CD14-positive monocyte (primary cell): Measurements from ENCODE around the gene ITGAV. TPM values are rescaled to one million over a fixed set of nuclear protein-coding genes. Genes with fewer than 3 reads are reported as not detected.

ENCODE experiments used
- DNase-seq, 3 donors: peaks; one replicate each; pipeline ENCODE4 v3.0.0-alpha.2; 2011 to 2022
- H2AFZ ChIP-seq: 2 replicates; pipeline ENCODE4 v1.6.0; 2012; ENCODE audit warnings: mild to moderate bottlenecking, low read depth, low read length, inconsistent platforms; ENCODE audit not compliant: insufficient read depth, poor library complexity, severe bottlenecking
- H3K27ac ChIP-seq, 2 donors: 1 replicate in 1 of 2; 2 replicates in 1 of 2; pipeline ENCODE4 v1.5.1; 2012 to 2013; ENCODE audit warnings: low read length in 2 of 2, control low read depth in 1 of 2, inconsistent platforms in 1 of 2, low read depth in 1 of 2, mild to moderate bottlenecking in 1 of 2
- H3K27me3 ChIP-seq, 2 donors: one replicate each; pipeline versions ENCODE4 v1.6.0 to v1.6.1; 2011 to 2013; ENCODE audit warnings: low read length in 2 of 2; ENCODE audit not compliant: control insufficient read depth in 2 of 2, insufficient read depth in 2 of 2
- H3K36me3 ChIP-seq, 2 donors: replicated peaks in 1 of 2; 1 replicate in 1 of 2; 2 replicates in 1 of 2; pipeline versions ENCODE4 v1.5.1 to v1.6.1; 2012 to 2013; ENCODE audit warnings: low read length in 2 of 2, control low read depth in 1 of 2, inconsistent platforms in 1 of 2, mild to moderate bottlenecking in 1 of 2; ENCODE audit not compliant: insufficient read depth in 2 of 2, control insufficient read depth in 1 of 2
- H3K4me1 ChIP-seq, 2 donors: 1 replicate in 1 of 2; 2 replicates in 1 of 2; pipeline versions ENCODE4 v1.5.1 to v1.6.1; 2012 to 2013; ENCODE audit warnings: low read length in 2 of 2, control low read depth in 1 of 2, inconsistent platforms in 1 of 2, mild to moderate bottlenecking in 1 of 2, moderate library complexity in 1 of 2; ENCODE audit not compliant: insufficient read depth in 2 of 2, control insufficient read depth in 1 of 2
- H3K4me2 ChIP-seq: replicated peaks from 2 replicates; pipeline ENCODE3; 2012; ENCODE audit warnings: low read length, moderate library complexity, mild to moderate bottlenecking; ENCODE audit not compliant: poor library complexity, severe bottlenecking; ENCODE audit errors: extremely low read depth
- H3K4me3 ChIP-seq, 3 experiments: fragments of 200-600 bp in 1 of 3; sonication (generic) in 1 of 3; replicated peaks in 1 of 3; 1 replicate in 2 of 3; 2 replicates in 1 of 3; pipeline ENCODE4 v1.5.1; 2011 to 2013; ENCODE audit warnings: low read length in 3 of 3, mild to moderate bottlenecking in 3 of 3, control low read depth in 2 of 3, low read depth in 2 of 3, inconsistent platforms in 1 of 3, moderate library complexity in 1 of 3
- H3K79me2 ChIP-seq: 2 replicates; pipeline ENCODE4 v1.6.0; 2012; ENCODE audit warnings: mild to moderate bottlenecking, control low read depth, inconsistent platforms, low read length, moderate library complexity; ENCODE audit not compliant: insufficient read depth
- H3K9ac ChIP-seq: 2 replicates; pipeline ENCODE4 v1.6.0; 2017; ENCODE audit warnings: low read length, mild to moderate bottlenecking; ENCODE audit not compliant: insufficient read depth, poor library complexity, severe bottlenecking
- H3K9me3 ChIP-seq, 2 donors: replicated peaks in 1 of 2; 1 replicate in 1 of 2; 2 replicates in 1 of 2; pipeline versions ENCODE4 v1.5.1 to v1.6.1; 2012 to 2013; ENCODE audit warnings: low read length in 2 of 2, control low read depth in 1 of 2; ENCODE audit not compliant: control insufficient read depth in 1 of 2, insufficient read depth in 1 of 2
- H4K20me1 ChIP-seq: 2 replicates; pipeline ENCODE4 v1.6.0; 2012; ENCODE audit warnings: mild to moderate bottlenecking, low read length, control low read depth, moderate library complexity; ENCODE audit not compliant: insufficient read depth
- H3K27ac Mint-ChIP-seq, 7 donors: one replicate each; pipeline ENCODE4 v1.8.0; 2020; ENCODE audit warnings: mild to moderate bottlenecking in 7 of 7, mixed read lengths in 7 of 7, moderate library complexity in 6 of 7, inconsistent platforms in 2 of 7
- H3K27me3 Mint-ChIP-seq, 3 donors: one replicate each; pipeline ENCODE4 v1.8.0; 2021 to 2022; ENCODE audit warnings: low read depth in 3 of 3, mild to moderate bottlenecking in 3 of 3, mixed read lengths in 3 of 3, moderate library complexity in 3 of 3, inconsistent platforms in 1 of 3
- H3K36me3 Mint-ChIP-seq, 2 donors: one replicate each; pipeline ENCODE4 v1.8.0; 2020; ENCODE audit warnings: mixed read lengths in 2 of 2, inconsistent platforms in 1 of 2, mild to moderate bottlenecking in 1 of 2
- H3K4me1 Mint-ChIP-seq: one replicate; pipeline ENCODE4 v1.8.0; 2020; ENCODE audit warnings: mild to moderate bottlenecking, mixed read lengths
- H3K4me3 Mint-ChIP-seq, 2 donors: one replicate each; pipeline ENCODE4 v1.8.0; 2020; ENCODE audit warnings: mild to moderate bottlenecking in 2 of 2, mixed read lengths in 2 of 2, moderate library complexity in 1 of 2
- H3K9me3 Mint-ChIP-seq, 7 donors: one replicate each; pipeline ENCODE4 v1.8.0; 2020 to 2022; ENCODE audit warnings: mixed read lengths in 7 of 7, mild to moderate bottlenecking in 6 of 7, moderate library complexity in 6 of 7, inconsistent platforms in 2 of 7
- WGBS: methylation state at CpG from one replicate; pipeline ENCODE4 v1.1.5; 2013; ENCODE audit warnings: missing lambda C conversion rate; ENCODE audit not compliant: insufficient coverage; 5-methylcytosine and 5-hydroxymethylcytosine counted together
- intact Hi-C, 2 donors: fragments of 100-400 bp; cut with micrococcal nuclease; formaldehyde crosslinking; loops; one replicate each; pipeline versions ENCODE4 v1.15.0 to v1.15.1; 2023
- polyA plus RNA-seq, 3 donors: library from polyadenylated mRNA; depleted of rRNA in 1 of 3; unstranded in 2 of 3; stranded (reverse) in 1 of 3; fragments of 300-500 nt in 2 of 3; fragments of >200 nt in 1 of 3; fragmentation: Illumina TruSeq in 2 of 3; gene quantifications; 1 replicate in 2 of 3; 2 replicates in 1 of 3; pipeline ENCODE4 v1.2.3, GENCODE V29; 2012 to 2021
- TF ChIP-seq, protein P1 (sequence below): fragments of 200-600 bp; IDR thresholded peaks from one replicate; pipeline ENCODE4 v1.8.0; 2022; ENCODE audit warnings: antibody characterized with exemption, mild to moderate bottlenecking

The ITGAV gene
- polyA plus RNA-seq, 3 donors = 4.9 to 8.2 (median 6.0) TPM

DNA sequence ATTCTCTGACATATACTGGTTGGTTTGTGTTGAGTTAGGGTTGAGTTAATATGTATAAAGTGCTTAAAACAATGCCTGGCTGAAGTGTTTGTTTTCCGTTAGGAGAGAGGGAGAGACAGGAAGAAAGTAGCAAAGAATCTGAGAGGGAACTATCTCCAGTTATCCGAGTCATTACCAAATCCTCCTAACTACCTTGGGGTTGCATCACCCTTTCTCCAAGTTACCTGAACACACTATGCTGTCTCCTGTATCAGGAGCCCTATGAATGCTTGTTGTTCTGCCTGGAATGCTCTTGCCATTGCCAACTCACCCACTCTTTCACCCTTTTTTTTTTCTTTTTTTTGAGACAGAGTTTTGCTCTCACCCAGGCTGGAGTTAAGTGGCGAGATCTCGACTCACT is 47.9 kb upstream of the ITGAV start:
- Histone ChIP-seq H3K9ac (no peak overlapping the region), H3K27ac (no peak overlapping the region), H3K4me1 (no peaks in the 10 kb centered on the region), H2AFZ (no peak overlapping the region), H3K4me2 (no peak overlapping the region), H3K36me3 (no peaks in the 10 kb centered on the region), H4K20me1 (no peaks in the 10 kb centered on the region), H3K4me3 (no peak overlapping the region), H3K27me3 (no peaks in the 10 kb centered on the region), H3K9me3 (no peaks in the 10 kb centered on the region), H3K79me2 (no peaks in the 10 kb centered on the region)
- intact Hi-C loops = no loop called here
- H3K36me3 Mint-ChIP-seq = no peaks in the 10 kb centered on the region
- TF ChIP-seq, protein P1, sequence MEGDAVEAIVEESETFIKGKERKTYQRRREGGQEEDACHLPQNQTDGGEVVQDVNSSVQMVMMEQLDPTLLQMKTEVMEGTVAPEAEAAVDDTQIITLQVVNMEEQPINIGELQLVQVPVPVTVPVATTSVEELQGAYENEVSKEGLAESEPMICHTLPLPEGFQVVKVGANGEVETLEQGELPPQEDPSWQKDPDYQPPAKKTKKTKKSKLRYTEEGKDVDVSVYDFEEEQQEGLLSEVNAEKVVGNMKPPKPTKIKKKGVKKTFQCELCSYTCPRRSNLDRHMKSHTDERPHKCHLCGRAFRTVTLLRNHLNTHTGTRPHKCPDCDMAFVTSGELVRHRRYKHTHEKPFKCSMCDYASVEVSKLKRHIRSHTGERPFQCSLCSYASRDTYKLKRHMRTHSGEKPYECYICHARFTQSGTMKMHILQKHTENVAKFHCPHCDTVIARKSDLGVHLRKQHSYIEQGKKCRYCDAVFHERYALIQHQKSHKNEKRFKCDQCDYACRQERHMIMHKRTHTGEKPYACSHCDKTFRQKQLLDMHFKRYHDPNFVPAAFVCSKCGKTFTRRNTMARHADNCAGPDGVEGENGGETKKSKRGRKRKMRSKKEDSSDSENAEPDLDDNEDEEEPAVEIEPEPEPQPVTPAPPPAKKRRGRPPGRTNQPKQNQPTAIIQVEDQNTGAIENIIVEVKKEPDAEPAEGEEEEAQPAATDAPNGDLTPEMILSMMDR = no peak
- peaks cover 0 to 2% (median 0%) of the 10 kb centered on the region in 3 donors for H3K27me3 Mint-ChIP-seq
- no CpG with 5 or more reads among the region's 4 CpGs for WGBS
- H3K4me3 Mint-ChIP-seq = no peak overlapping the region
- H3K9me3 Mint-ChIP-seq = peaks cover 0 to 4% (median 1%) of the 10 kb centered on the region in 7 donors
- peak overlapping the region in 1 of 7 donors; percentile 25 for H3K27ac Mint-ChIP-seq
- no peak for DNase-seq
- H3K4me1 Mint-ChIP-seq = no peaks in the 10 kb centered on the region

DNA sequence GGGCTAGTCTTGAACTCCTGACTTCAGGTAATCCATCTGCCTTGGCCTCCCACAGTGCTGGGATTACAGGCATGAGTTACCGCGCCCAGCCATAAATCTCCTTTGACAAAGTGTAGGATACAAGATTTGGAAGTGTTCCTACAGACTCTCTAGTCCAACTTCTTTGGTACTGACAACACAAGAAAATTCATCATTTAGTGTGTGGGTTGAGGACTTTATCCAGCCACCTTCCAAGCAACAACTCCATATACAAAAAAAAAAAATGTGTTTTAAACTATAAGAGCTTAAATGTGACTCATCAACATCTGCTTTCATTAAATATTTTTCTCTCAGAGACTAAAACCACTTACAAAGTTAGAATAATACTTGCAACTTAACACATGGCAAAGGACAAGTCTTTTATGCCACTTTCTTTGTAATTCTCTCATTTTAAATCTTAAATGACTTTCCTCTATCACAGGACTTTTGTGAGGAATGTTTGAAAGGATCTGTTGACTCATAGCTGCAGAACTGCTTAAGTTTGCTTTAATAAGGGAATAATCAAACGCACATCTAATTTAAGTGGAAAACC is 46.2 kb upstream of the ITGAV start:
- TF ChIP-seq, protein P1 = no peak
- no peaks in the 10 kb centered on the region for H3K36me3 ChIP-seq
- H3K27ac ChIP-seq = no peak overlapping the region
- Mint-ChIP-seq H3K4me1 (no peaks in the 10 kb centered on the region), H3K36me3 (no peaks in the 10 kb centered on the region), H3K4me3 (no peak overlapping the region), H3K9me3 (peaks cover 0 to 4% (median 0%) of the 10 kb centered on the region in 7 donors), H3K27me3 (no peaks in the 10 kb centered on the region), H3K27ac (no peak overlapping the region)
- no peak overlapping the region for H2AFZ ChIP-seq
- H4K20me1 ChIP-seq = no peaks in the 10 kb centered on the region
- H3K27me3 ChIP-seq = no peaks in the 10 kb centered on the region
- no peak for DNase-seq
- WGBS = no CpG with 5 or more reads among the region's 3 CpGs
- no peak overlapping the region for H3K9ac ChIP-seq
- H3K4me3 ChIP-seq = no peak overlapping the region
- no peak overlapping the region for H3K4me2 ChIP-seq
- no peaks in the 10 kb centered on the region for H3K9me3 ChIP-seq
- H3K79me2 ChIP-seq = no peaks in the 10 kb centered on the region
- intact Hi-C loops = no loop called here
- no peaks in the 10 kb centered on the region for H3K4me1 ChIP-seq
